Adrenal gland (tissue), 12 donors: Measurements from ENCODE around the gene KIAA1549. TPM values are rescaled to one million over a fixed set of nuclear protein-coding genes. Genes with fewer than 3 reads are reported as not detected.

Experiments
- DNase-seq, 7 donors: peaks; one replicate each; pipeline ENCODE4 v3.0.0-alpha.2; 2019 to 2020
- H3K27ac ChIP-seq, 5 donors: fragments of 200-600 bp; sonication (generic) in 4 of 5; 1 replicate in 3 of 5; 2 replicates in 2 of 5; pipeline versions ENCODE4 v1.5.1 to v1.8.0; 2016 to 2020; ENCODE audit warnings: mild to moderate bottlenecking in 1 of 5
- H3K27me3 ChIP-seq: fragments of 200-600 bp; 2 replicates; pipeline ENCODE4 v1.8.0; 2021
- H3K36me3 ChIP-seq, 2 donors: fragments of 200-600 bp; replicated peaks in 1 of 2; 1 replicate in 1 of 2; 2 replicates in 1 of 2; pipeline versions ENCODE4 v1.5.1 to v1.8.0; 2018 to 2022
- H3K4me1 ChIP-seq, 2 donors: fragments of 200-600 bp; replicated peaks in 1 of 2; 1 replicate in 1 of 2; 2 replicates in 1 of 2; pipeline versions ENCODE4 v1.5.1 to v1.8.0; 2018 to 2021
- H3K4me3 ChIP-seq, 4 donors: fragments of 200-600 bp; sonication (generic) in 3 of 4; one replicate each; pipeline ENCODE4 v1.5.1; 2016 to 2018
- H3K9me3 ChIP-seq, 3 donors: fragments of 200-600 bp; sonication (generic) in 1 of 3; replicated peaks in 1 of 3; 1 replicate in 2 of 3; 2 replicates in 1 of 3; pipeline versions ENCODE4 v1.5.1 to v1.8.0; 2016 to 2021
- CTCF ChIP-seq, 6 experiments: fragments of 450-650 bp in 4 of 6; fragments of 200-600 bp in 2 of 6; sonication (generic) in 1 of 6; IDR thresholded peaks; 1 replicate in 5 of 6; 2 replicates in 1 of 6; pipeline versions ENCODE4 v1.5.1 to v1.8.0; 2016 to 2021; ENCODE audit warnings: antibody characterized with exemption in 6 of 6, mild to moderate bottlenecking in 2 of 6, moderate library complexity in 1 of 6
- POLR2A ChIP-seq, 2 donors: fragments of 450-650 bp; IDR thresholded peaks; one replicate each; pipeline ENCODE4 v1.6.1; 2017; ENCODE audit warnings: antibody characterized with exemption in 2 of 2, mild to moderate bottlenecking in 2 of 2, moderate library complexity in 1 of 2
- WGBS, 4 donors: extraction: QIAGEN DNeasy Blood & Tissue Kit in 2 of 4; methylation state at CpG; one replicate each; pipeline versions ENCODE4 v1.1.5 to v1.1.7; 2013 to 2017; 5-methylcytosine and 5-hydroxymethylcytosine counted together
- intact Hi-C, 2 donors: fragments of 100-400 bp; cut with DNase I; formaldehyde crosslinking; loops; one replicate each; pipeline versions ENCODE4 v1.14.1 to v1.15.0; 2022 to 2023
- polyA plus RNA-seq, 3 donors: library from polyadenylated mRNA; stranded (reverse); fragments of 200-250 nt in 2 of 3; fragments of 350-450 nt in 1 of 3; fragmentation: Illumina TruSeq in 1 of 3; extraction: RNeasy Lipid Tissue Mini Kit (QIAGEN cat#74804) in 1 of 3; gene quantifications; one replicate each; pipeline ENCODE4 v1.2.3, GENCODE V29; 2013 to 2014
- total RNA-seq, 9 donors: library from RNA; depleted of rRNA in 4 of 9; stranded (reverse); fragments of >200 nt in 4 of 9; fragments of 120-200 nt in 1 of 9; fragmentation: NEBNext Ultra II Directional in 1 of 9; extraction: Animal tissue kit (Norgen Biotek cat#: 25700) in 1 of 9; gene quantifications; one replicate each; pipeline versions ENCODE4 v1.1.0 to v1.2.4, GENCODE V29; 2013 to 2023
- donor health status: healthy with polysubstance abuse.
- donor health status: Bipolar disorder and iron deficiency.
- donor health status: DM: yes; HTN: yes; CAD: no.
- donor health status: DM: no; HTN: no; CAD: no.
- donor health status: DM: no; HTN: no; CAD: no.
- donor health status: DM: yes; HTN: yes; CAD: no.

Gene KIAA1549
- total and polyA plus RNA-seq, 12 donors: 1.3 to 7.6 (median 3.7) TPM

DNA sequence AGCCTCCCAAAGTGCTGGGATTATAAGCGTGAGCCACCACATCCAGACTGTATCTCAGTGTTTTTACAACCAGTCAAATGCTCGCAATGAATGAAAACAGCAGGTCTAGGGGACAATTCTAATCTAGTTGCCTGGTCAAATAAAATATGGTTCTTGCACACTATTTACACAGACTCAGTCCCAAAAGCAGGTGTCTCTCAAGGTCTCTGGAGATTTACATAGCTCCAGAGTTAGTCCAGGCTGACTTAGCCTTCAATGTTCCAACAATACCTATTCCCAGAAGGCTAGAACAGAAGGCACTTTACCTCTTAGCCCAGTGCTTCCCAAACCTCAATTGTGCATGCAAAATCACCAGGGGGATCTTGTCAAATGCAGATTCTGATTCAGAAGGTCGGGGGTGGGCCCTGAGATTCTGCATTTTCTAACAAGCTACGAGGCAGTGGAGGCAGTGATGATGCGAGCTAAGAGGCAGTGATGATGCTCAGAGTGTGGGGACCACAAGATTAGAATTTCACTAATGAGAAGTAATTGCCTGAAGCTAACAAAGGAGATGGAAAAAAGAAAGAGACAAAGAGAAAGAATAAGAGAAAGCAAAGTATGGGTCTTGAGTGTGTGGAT, 6.4 kb downstream of the KIAA1549 start:
- WGBS, 4 donors: 72 to 89% (median 86%) methylated on average over 5 of the region's 5 CpGs
- intact Hi-C loops: no loop called here
- TF ChIP-seq CTCF (IDR thresholded peaks at IDR 0.05) (no peak), POLR2A (IDR thresholded peaks at IDR 0.05) (no peak)

DNA sequence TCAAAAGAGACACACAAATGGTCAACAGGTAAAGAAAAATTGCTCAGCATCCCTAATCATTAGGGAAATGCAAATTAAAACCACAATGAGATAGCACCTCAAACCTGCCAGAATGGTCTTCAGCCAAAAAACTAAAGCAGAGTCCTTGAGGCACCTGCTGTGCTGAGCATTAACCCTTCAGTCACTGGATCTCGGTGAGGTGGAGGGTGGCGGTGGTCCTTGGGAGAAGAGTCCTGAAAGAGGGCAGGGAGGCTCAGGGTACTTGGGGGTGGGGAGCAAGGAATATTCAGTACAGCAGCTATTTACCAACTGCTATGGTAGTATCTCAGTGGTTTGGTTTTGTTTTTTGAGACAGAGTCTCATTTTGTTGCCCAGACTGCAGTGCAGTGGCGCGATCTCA, 7.1 kb downstream of the KIAA1549 start:
- Histone ChIP-seq H3K27ac (no peak overlapping the region), H3K9me3 (no peaks in the 10 kb centered on the region), H3K4me3 (no peak overlapping the region), H3K36me3 (no peaks in the 10 kb centered on the region), H3K4me1 (no peaks in the 10 kb centered on the region), H3K27me3 (no peaks in the 10 kb centered on the region)
- TF ChIP-seq CTCF (IDR thresholded peaks at IDR 0.05): no peak
- no peak for TF ChIP-seq POLR2A (IDR thresholded peaks at IDR 0.05)
- WGBS, 4 donors: 91 to 99% (median 94%) methylated on average over 4 of the region's 4 CpGs
- no peak for DNase-seq
- intact Hi-C loops: no loop called here

More for the DNA sequence above, 6.4 kb downstream of the KIAA1549 start:
- no peaks in the 10 kb centered on the region for H3K27me3 ChIP-seq
- no peak overlapping the region for H3K4me3 ChIP-seq
- H3K36me3 ChIP-seq: no peaks in the 10 kb centered on the region
- H3K9me3 ChIP-seq: no peaks in the 10 kb centered on the region
- DNase-seq: no peak
- H3K4me1 ChIP-seq: peaks cover 0 to 6% of the 10 kb centered on the region in 2 donors
- no peak overlapping the region for H3K27ac ChIP-seq

- Histone ChIP-seq H3K27me3 (no peaks in the 10 kb centered on the region), H3K36me3 (no peaks in the 10 kb centered on the region), H3K4me3 (no peak overlapping the region), H3K9me3 (no peaks in the 10 kb centered on the region), H3K4me1 (no peaks in the 10 kb centered on the region), H3K27ac (no peak overlapping the region)
- DNase-seq: no peak
- 87 to 93% (median 91%) methylated on average over 6 of the region's 6 CpGs for WGBS, 4 donors
- no peak for TF ChIP-seq POLR2A (IDR thresholded peaks at IDR 0.05)
- no peak for TF ChIP-seq CTCF (IDR thresholded peaks at IDR 0.05)
- intact Hi-C loops: no loop called here
These were observed 10.2 kb downstream of the KIAA1549 start for GRCh38 chr7:138970952-138971351.

- TF ChIP-seq CTCF (IDR thresholded peaks at IDR 0.05) (no peak), POLR2A (IDR thresholded peaks at IDR 0.05) (no peak)
- intact Hi-C loops: no loop called here
- Histone ChIP-seq H3K36me3 (no peaks in the 10 kb centered on the region), H3K4me1 (no peaks in the 10 kb centered on the region), H3K9me3 (no peaks in the 10 kb centered on the region), H3K27ac (no peak overlapping the region), H3K4me3 (no peak overlapping the region), H3K27me3 (no peaks in the 10 kb centered on the region)
- DNase-seq: no peak
- WGBS, 4 donors: 95 to 100% (median 97%) methylated on average over 2 to 7 of the region's 7 CpGs
These were observed 10.7 kb downstream of the KIAA1549 start for GRCh38 chr7:138970446-138970845.
